HT1080 (cell line): Measurements from ENCODE around the gene DLEC1. TPM values are rescaled to one million over a fixed set of nuclear protein-coding genes. Genes with fewer than 3 reads are reported as not detected.
"Not testable (repeated sequence)": the region's sequence is repeated elsewhere in the genome, so short reads cannot be mapped to it uniquely, and the experiment has no call there.

ENCODE experiments used
- DNase-seq: peaks from one replicate; pipeline ENCODE4 v3.0.0-alpha.2; 2015; ENCODE audit warnings: low read depth
- total RNA-seq: library from RNA; depleted of rRNA; stranded (reverse); fragments of >200 nt; shearing (Covaris generic); gene quantifications from 2 replicates; pipeline ENCODE4 v1.2.3, GENCODE V29; 2014

The DLEC1 gene
- total RNA-seq, 1 experiment from 2014 or later: not detected

DNA sequence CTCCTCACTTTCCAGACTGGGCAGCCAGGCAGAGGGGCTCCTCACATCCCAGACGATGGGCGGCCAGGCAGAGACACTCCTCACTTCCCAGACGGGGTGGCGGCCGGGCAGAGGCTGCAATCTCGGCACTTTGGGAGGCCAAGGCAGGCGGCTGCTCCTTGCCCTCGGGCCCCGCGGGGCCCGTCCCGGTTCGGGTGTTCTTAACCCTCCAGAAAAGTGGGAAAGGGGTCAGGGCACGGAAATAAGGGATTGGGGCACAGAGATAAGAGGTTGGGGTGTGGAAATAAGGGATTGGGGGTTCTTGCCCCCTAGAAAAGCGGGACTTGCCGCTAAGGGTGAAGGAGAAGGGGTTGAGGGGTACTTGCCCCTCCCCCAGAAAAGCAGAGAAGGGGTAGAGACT lies 43.3 kb downstream of the DLEC1 start:
- not testable (repeated sequence) for DNase-seq

DNA sequence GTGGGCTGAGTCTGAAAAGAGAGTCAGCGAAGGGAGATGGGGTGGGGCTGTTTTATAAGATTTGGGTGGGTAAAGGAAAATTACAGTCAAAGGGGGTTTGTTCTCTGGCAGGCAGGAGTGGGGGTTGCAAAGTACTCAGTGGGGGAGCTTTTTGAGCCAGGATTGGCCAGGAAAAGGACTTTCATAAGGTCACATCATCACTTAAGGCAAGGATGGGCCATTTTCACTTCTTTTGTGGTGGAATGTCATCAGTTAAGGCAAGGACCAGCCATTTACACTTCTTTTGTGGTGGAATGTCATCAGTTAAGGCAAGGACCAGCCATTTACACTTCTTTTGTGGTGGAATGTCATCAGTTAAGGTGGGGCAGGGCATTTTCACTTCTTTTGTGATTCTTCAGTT lies 44.2 kb downstream of the DLEC1 start:
- DNase-seq: not testable (repeated sequence)

DNA sequence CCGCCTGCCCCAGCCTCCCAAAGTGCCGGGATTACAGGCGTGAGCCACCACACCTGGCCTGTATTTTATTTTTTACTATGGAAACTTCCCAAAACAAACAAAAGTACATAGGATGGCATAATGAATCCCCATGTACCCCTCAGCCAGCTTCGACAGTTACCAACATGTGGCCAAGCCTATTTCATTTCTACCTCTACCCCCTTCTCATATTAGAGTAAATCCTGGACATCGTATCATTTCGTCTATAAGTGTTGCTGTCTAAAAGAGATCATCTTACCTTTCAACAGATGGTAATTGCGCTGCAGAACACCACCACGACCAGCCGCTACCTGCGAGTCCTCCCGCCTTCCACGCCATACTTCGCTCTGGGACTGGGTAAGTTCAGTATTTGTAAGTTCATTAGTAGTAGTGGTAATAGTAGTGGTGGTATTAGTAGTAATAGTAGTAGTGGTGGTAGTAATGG lies 44.9 kb downstream of the DLEC1 start:
- DNase-seq: no peak

DNA sequence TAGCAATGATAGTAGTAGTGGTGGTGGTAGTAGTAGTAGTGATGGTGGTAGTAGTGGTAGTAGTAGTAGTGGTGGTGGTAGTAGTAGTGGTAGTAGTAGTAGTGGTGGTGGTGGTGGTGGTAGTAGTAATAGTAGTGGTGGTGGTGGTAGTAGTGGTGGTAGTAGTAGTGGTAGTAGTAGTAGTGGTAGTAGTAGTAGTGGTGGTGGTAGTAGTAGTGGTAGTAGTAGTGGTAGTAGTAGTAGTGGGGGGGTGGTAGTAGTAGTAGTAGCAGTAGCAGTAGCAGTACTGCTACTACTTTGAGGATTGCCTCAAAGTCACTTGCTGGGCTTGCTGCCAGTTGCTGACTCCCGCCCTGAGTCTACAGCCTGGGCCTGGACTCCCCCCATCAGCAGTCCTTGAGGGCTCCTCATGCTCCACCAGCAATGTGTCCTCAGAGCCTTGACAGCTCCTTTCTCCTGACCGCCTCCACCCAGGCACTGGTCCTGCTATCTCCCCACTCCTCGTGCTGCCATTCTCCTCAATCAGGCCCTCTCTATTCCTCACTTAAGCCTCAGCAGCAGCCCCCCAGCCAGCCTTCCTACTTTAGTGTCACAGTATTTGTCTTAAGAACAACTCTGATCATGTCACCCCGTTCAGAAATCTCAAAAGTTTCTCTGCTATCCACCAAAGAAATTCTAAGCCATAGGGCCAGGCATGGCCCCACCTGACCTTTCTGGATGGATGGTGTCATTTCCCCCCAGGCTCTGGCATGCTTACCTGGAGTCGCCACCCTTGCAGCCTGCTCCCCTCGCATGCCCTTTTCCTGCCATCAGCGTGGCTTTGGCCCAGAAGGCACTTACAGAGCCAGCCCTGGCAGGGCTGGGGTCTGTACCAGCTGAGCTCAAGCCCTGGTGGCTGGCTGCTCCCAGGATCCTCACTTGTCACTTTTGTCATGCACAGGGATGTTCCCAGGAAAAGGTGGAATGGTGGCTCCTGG lies 45.6 kb downstream of the DLEC1 start:
- no peak for DNase-seq

DNA sequence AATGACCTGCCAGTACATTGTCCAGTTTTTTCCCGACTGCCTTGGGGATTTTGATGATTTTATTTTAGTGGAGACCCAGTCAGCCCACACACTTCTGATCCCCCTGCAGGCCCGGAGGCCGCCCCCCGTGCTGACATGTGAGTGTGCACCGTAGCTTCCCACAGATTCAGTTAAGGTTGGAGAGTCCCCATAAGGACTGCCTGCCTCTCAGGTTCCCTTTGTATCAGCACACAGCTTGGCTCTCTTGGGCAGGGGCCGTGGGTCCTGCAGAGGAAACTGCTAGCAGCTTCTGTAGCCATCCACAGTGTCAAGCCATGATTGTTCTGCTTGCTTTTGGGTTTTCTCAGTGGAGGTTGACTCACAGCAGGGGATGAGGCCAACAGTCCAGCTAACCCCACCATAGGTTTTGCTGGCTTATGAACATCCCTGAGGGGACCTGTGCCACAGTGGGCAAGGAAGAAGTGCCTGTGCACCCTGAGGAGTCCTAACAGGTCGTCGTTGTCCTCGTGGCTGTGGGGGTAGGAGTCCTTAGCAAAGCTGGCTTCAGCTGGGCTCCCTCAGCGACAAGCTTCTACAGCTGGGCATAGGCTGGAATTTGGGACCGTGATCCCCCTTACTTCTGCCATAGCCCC lies 46.4 kb downstream of the DLEC1 start:
- DNase-seq: no peak

DNA sequence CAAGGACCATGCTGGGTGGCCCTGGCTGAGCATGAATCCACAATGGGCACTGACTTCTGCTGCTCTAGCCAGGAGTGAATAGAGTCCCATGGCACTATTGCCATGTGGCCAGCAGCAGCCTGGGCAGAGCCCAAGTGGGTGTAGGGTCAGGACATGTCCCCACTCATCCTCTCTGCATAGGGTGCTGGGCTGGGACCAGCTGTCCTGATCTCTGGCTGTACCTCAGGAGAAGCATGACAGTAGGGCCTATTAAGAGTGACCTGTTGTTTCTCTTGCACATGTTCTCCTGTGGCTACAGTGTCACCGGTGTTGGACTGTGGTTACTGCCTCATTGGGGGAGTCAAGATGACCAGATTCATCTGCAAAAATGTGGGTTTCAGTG lies 46.9 kb downstream of the DLEC1 start:
- no peak for DNase-seq

DNA sequence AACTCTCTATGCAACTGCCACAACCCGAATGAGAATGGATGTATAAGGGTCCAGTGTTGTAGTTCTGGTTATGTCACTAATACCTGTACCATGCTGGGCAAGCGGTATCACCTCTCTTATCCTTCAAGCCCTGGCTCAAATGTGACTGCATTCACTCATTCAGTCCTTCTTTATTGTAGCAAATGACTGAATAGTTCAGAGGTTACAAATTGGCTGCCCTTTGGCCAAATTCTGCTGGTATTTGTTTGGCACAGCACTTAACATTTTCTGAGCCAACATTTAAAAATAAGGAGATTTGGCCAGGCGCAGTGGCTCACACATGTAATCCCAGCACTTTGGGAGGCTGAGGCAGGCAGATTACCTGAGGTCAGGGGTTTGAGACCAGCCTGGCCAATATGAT lies 47.5 kb downstream of the DLEC1 start:
- DNase-seq: no peak

DNA sequence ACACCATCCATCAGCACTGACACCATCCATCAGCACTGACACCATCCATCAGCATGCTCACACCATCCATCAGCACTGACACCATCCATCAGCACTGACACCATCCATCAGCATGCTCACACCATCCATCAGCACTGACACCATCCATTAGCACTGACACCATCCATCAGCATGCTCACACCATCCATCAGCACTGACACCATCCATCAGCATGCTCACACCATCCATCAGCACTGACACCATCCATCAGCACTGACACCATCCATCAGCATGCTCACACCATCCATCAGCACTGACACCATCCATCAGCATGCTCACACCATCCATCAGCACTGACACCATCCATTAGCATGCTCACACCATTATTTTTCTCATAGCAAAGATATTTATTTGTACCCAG lies 48.3 kb downstream of the DLEC1 start:
- DNase-seq: not testable (repeated sequence)

DNA sequence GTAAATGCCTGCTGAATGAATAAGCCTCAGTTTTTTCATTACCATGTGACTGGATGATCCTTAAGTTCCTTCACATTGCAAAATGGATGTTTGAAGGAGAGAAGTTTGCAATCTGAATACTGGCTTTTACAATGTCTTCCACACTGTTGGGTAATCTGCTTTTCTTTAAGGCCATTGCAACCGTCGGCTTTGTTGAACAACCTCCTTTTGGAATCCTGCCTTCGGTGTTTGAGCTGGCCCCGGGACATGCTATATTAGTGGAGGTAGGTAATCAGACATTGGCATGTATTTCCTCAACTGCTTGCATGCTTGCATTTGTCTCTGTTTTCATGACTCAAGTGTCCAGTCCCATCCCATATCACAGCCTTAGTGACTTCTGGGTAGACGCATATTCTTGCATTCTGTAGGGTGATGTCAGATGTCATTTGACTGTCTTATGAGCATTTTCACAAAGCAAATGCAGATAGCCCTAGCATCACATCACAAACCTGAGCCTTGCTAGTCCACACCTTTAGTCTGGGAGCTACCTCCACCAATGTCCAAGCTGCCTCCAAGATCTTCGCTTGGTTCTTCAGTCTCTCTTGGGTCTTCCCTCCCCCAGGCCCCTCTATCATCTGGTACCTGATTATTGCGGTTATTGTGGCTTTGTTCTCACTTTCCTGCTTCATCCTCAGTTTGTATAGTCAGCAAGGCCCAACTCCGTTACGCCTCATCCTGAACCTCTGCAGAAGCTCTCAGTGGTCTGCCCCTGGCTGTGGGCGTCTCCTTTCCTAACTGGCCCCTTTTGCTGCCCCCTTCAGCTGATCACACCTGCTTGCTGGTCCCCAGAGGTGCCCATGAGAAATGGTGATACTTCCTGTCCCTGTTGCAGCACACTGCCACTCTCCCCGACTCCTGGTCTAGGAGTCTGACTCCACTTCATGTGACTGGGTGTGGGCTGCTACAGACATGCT lies 49.4 kb downstream of the DLEC1 start:
- DNase-seq: no peak

DNA sequence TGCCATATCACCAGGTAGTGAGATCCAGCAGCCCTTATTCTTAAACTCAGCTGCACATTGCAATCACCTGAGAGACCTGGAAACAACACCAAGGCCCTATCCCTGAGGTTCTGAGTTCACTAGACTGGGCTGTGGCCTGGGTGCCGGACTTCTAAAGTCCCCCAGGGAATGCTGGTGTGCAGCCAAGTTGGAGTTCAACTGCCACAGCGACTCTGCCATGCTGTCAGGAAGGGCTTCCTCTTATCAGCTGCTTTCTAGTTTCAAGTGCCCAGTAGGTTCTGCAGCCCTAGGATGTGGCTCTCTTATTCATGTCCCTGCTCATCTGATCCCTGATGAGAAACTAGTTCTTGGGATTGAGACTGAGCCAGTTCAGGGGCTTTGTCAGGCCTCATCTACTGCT lies 50.2 kb downstream of the DLEC1 start:
- DNase-seq: no peak

DNA sequence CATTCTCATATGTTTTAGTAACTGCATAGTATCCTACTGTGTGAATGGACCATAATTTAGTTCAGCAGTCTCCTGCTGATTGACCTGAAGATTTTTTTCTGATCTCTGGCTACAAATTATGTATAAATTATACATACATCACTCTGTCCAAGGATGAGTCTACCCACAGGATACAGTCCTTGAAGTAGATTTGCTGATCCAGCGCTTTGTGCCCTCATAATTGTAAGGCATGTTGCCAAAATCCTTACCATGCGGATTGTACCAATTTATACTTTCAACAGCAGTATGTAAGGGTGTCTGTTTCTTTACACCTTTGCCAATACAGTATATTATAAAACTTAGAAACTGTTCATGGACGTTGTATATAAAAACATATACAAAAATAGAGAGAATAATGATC lies 51.4 kb downstream of the DLEC1 start:
- no peak for DNase-seq

DNA sequence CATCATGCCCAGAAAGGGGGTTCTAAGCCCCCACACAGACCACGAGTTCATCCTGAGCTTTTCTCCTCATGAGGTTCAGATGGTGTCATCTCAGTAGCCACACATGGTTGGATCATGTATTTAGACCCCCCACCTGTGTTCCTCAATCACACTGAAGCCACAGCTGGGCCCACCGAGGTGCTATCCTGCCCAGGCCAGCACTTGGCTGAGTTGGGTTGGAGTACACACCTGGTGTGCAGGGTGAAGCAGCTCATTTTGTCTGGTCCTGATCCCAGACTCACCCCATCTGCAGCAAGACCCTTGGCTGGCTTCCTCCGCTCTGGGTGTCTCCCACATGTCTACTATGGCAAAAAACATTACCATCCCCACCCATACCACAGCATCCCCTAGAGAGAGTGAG lies 56.0 kb downstream of the DLEC1 start:
- no peak for DNase-seq

DNA sequence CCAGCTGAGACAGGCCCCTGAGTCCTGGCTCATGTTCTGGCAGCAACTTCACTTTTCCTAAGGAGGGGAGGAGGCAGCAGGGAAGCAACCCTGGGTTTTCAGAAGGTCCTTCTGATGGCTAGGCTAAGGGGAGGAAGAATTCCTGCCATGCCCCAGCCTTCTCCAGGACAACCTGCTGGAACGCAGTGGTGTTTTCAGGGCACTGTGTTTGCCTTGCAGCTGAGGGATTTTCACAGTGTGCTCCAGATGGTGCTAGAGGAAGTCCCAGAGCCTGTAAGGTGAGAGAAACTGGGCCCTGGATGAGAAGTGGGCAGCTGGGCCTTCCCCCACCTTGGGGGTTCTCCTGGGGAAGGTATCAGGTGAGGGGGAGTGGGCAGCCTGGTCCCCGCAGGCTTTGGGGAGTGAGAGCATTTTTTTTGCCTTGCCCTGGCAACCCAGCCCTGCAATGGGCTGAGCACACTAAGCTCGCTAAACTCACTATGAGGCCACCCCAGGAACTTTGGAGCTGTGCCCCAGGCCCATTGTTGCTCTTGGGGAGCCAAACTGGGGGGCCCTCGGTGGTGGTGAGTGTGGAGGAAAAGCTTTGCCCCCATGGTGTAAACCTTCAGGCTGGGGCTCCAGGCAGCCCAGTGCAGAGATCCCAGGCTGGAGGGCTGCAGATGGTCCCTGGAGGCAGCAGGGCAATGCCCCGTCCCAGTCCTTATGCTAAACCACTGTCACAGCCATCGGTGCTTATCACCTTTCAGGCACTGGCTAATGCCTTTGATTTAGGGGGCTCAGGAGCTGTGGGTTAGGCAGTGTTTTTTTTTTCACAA lies 56.9 kb downstream of the DLEC1 start:
- DNase-seq: no peak

DNA sequence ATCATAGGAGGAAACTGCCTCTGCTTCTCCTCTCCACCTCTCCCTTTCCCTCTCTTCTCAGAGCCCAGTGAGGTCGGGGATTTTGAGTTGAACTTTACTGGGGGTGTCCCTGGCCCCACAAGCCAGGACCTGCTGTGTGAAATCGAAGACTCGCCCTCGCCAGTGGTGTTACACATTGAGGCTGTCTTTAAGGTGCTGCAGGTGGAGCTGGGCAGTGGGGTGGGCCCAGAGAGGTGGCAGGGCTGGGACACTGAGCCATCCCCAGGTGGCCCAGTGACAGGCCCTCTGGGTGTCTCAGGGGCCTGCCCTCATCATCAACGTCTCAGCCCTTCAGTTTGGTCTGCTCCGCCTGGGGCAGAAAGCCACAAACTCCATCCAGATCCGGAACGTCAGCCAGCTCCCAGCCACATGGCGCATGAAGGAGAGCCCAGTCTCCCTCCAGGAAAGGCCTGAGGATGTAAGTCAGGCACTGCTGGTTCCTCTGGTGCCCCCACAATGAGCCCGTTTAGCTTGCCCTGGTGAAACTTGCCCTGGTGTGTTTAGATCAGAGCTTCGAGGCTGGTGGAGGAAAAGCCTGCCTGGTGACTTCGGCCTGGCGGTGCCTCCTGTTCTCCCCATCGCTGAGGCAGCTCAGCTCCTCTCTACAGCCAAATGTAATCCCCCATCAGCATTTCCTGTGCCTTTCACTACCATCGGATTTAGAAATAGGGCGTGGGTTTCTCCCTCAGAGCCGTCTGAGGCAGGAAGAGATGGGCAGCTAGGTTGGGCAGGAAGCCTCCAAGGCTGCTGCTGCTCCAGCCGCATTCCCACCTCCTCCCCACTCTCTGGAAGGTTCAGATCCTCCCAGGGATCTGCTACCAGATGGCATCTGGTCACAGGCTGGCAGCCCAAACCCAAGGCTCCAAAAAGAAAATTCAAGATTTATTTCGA lies 58.7 kb downstream of the DLEC1 start:
- DNase-seq: no peak

DNA sequence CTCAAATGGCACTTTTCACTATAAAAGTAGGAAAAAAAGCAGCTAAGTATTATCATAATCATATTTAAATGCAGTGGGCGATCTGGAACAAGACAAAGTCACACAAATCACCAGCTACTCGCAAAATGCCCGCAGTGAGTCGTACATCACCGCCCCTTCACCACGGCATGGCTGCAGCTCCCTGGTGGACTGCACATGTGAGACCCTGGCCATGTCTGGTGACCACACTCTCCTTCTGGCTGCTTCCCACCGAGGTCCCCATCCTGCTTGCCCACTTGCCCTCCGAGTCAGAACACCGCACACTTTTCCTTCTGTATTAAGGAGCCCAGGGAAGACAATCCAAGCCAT lies 59.3 kb downstream of the DLEC1 start:
- DNase-seq: no peak

DNA sequence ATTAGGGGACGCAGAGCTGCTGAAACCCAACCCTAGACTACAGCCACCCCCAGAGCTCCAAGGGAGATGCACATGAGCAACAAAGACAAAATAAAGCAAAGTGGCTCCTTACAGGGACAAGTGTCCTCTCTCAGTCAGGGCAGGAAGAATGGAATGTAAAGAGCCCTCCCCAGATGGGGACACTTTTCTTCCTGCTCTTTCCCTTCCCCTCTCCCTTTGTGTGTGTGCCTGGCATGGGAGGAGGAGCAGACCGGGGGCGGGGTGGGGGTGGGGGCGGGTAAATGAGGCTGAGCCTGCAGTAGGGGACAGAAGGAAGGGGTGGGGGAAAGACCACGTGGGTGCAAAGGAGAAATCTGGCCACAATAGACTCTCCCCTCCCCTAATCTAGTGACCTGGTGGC lies 60.5 kb downstream of the DLEC1 start:
- no peak for DNase-seq

DNA sequence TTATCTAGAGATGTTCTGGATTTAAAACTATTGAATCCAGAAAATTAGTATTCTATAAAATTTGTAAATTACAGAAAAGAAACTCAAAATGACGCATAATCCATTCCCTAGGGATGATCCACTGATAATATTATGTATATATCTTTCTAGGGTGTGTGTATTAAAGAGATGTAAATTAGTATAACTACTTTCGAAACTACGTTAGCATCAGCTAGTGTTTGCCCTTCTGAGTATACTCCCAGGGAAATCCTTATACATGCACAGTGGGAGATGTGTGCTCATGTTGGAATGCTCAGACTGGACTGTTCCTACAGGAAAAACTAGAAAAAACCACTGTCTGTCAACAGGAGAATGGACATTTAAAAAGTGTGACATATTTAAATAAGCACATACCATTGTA lies 61.5 kb downstream of the DLEC1 start:
- DNase-seq: no peak

DNA sequence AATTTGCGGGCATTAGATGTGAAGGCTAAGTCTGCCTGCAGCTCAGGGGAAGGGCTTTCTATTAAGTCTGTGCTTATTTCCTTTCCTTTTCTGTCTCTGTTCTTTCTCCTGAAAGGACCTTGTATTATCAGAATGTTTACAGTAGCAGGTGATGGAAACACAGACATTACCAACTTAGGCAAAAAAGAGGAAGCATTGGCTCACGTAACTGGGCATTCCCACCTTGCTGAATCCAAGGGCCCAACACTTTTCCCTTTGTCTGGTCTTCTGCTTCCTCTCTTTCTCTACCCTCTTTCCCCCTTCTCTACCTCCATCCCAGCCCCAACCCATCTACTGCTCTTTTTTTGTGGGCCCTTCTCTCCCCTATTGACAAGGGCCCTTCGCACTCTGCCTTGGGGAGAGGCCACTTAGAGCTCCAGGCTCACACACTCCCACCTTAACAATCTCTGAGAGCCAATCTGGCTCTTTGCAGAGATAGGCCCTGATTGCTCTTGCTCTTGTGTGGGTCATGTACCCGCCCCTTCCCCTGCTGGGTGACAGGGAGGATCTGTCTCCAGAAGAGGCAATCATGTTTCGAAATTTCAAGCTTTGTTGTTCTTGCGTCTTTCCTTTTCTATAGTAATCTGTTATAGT lies 62.9 kb downstream of the DLEC1 start:
- no peak for DNase-seq

DNA sequence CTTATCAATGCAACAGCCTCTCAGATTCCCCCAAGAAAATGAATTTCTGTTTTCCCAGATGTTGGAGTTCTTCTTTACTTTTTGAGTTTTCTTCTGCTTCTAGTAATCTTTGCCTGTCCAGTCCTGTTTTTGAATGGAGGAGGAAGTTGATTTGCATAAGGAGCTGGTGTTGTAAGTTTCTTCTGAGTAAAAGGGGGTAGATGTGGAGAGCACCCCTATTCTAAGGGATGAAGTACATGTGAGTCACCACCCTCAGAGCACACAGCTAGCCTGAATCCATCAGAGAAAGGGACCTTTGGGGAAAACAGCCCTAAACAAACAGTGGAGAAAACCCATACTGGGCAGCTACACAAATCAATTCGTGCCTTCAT lies 63.4 kb downstream of the DLEC1 start:
- DNase-seq: no peak
